HG03135 (cell line): ENCODE results near the gene POLR3E.
"Not testable (repeated sequence)": the region's sequence is repeated elsewhere in the genome, so short reads cannot be mapped to it uniquely, and the experiment has no call there.

Experiments
- ATAC-seq: cut with Tn5 transposase; IDR thresholded peaks from one replicate; pipeline ENCODE4 v1.9.1; 2021; ENCODE audit warnings: mild to moderate bottlenecking, moderate library complexity; ENCODE audit not compliant: unreplicated experiment

POLR3E gene

GRCh38 chr16:22333457-22333994 lies 36.3 kb downstream of the POLR3E start:
- ATAC-seq = no peak

GRCh38 chr16:22335668-22336246 lies 38.5 kb downstream of the POLR3E start:
- ATAC-seq = no peak

GRCh38 chr16:22336581-22336980 lies 39.4 kb downstream of the POLR3E start:
- ATAC-seq = no peak

GRCh38 chr16:22337045-22337444 lies 39.8 kb downstream of the POLR3E start:
- no peak for ATAC-seq

GRCh38 chr16:22337849-22338635 lies 40.8 kb downstream of the POLR3E start:
- no peak for ATAC-seq

DNA sequence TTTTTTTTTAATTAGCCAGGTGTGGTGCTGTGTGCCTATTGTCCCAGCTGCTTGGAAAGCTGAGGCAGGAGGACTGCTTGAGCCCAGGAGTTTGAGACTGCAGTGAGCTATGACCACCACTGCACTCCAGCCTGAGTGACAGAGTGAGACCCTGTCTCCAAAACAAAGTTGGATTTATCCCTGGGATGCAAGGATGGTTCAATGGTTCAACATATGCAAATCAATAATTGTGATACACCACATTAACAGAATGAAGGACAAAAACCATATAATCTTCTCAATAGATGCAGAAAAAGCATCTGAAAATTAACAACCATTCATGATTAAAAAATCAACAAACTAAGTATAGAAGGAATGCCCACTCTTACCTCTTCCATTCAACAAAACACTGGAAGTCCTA lies 43.7 kb downstream of the POLR3E start:
- ATAC-seq = no peak

DNA sequence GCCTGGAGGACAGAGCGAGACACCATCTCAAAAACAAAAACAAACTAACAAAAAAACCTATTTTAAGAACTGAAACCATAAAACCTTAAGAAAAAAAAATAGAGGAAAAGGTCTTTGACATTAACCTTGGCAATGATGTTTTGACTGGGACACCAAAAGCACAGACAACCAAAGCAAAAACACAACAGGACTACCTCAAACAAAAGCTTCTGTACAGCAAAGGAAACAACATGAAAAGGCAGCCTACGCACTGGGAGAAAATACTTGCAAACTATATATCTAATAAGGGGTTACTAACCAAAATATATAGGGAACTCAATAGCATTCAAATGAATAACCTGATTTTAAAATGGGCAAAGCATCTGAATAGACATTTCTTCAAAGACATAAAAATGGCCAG lies 44.9 kb downstream of the POLR3E start:
- ATAC-seq = no peak

DNA sequence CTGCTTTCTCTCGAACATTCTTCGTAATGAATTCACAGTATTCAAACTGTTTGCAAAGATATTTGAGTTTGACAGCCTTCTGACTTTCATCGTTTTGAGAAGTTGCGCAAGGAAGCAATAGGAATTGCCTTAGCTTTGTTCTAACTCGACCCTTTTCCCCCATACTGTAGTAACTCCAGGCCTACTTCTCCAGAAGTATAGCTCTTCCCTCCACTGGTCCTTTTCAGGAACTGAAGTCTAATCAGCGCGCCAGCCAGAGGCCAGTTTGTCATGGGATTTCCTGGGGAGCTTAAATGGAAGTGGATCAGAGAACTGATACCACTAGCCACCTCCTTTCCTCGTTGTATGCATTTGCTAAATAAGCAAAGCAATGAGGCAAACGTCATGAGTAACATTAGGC lies 49.3 kb downstream of the POLR3E start:
- no peak for ATAC-seq

GRCh38 chr16:22347100-22347820 lies 50.1 kb downstream of the POLR3E start:
- no peak for ATAC-seq

- no peak for ATAC-seq
Observed at GRCh38 chr16:22348291-22348690, 51.1 kb downstream of the POLR3E start.

- not testable (repeated sequence) for ATAC-seq
Observed at GRCh38 chr16:22351017-22351416, 53.8 kb downstream of the POLR3E start.

DNA sequence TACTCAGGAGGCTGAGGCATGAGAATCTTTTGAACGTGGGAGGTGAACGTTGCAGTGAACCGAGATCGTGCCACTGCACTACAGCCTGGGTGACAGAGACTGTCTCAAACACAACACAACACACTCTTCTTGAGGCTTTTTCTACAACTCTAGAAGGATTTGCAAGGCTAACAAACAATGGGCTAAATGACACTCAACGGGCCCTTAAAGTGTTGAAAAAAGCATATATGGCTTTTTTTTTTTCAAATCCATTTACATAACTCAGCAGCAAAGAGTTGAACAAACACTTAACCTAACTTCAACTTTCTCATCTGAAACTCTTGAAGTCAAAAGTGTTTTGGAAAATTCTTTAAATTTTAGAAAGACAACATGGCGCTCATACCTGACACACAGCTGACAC lies 54.9 kb downstream of the POLR3E start:
- ATAC-seq = no peak

- ATAC-seq = no peak
Observed at GRCh38 chr16:22352723-22353122, 55.5 kb downstream of the POLR3E start.

GRCh38 chr16:22353191-22353919 lies 56.1 kb downstream of the POLR3E start:
- no peak for ATAC-seq

GRCh38 chr16:22353933-22354541 lies 56.8 kb downstream of the POLR3E start:
- ATAC-seq = no peak

- ATAC-seq = no peak
Observed at GRCh38 chr16:22355487-22355908, 58.3 kb downstream of the POLR3E start.

DNA sequence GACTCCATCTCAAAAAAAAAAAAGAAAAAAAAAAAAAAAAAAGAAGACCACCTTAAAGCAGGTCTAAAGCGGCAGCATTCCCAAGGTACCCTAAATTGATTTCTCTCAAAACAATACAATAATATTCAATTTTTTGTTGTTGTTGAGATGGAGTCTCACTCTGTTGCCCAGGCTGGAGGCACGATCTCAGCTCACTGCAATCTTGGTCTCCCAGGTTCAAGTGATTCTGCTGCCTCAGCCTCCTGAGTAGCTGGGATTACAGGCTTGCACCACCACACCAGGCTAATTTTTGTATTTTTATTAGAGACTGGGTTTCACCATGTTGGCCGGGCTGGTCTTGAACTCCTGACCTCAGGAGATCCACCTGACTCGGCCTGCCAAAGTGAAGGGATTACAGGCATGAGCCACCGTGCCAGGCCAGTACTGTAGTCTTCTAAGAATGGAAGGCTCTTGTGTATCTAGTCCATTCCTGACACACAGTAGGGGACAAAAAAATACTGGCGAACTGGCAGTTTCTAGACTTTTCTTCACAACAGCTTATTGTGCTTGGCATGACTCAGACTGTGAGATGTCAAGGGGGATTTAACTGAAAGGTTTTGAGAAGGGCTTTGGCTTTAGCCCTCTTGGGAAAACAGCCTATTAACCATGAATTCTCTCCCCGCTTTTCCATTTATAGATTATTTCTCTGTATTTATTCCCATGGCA lies 59.9 kb downstream of the POLR3E start:
- ATAC-seq = peak; percentile 18

DNA sequence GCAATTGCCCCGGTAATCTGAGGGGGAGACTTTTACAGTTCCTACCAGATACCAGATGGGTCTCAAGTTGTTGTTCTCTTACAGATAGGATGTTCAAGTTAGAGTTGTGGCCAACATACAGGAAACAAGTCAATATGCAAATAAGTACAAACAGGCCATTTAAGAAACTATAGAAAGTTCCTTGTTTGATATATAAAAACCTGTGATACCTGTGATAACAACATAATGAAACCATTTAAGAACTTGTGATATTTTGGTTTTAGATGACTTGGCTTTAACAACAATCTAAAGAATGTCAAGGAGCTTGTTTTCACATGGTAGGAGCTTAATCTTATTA lies 60.4 kb downstream of the POLR3E start:
- ATAC-seq = peak; percentile 62

GRCh38 chr16:22358000-22358399 lies 60.8 kb downstream of the POLR3E start:
- ATAC-seq = peak; percentile 7

GRCh38 chr16:22359679-22360078 lies 62.5 kb downstream of the POLR3E start:
- no peak for ATAC-seq
